Measurements from ENCODE around the gene GCNA. TPM values are rescaled to one million over a fixed set of nuclear protein-coding genes. Genes with fewer than 3 reads are reported as not detected.
"Not testable (repeated sequence)": the region's sequence is repeated elsewhere in the genome, so short reads cannot be mapped to it uniquely, and the experiment has no call there.

GCNA gene
- polyA plus RNA-seq, 1 experiment, result 2.4 TPM

GRCh38 chrX:71558920-71559319, 19.3 kb upstream of the GCNA start:
- CTCF ChIA-PET, result no interaction called here
- no peak overlapping the region for H3K4me3 ChIP-seq (ENCODE audit: low read depth, low read length)
- DNase-seq (ENCODE audit: low read depth), result no peak
- POLR2A ChIA-PET, result no interaction called here
- H3K36me3 ChIP-seq (ENCODE audit: control insufficient read depth, insufficient read depth, low read length), result peaks cover 8% of the 10 kb centered on the region
- H3K27me3 ChIP-seq (ENCODE audit: control insufficient read depth, insufficient read depth, low read length), result no peaks in the 10 kb centered on the region
- TF ChIP-seq CTCF (IDR thresholded peaks at IDR 0.05; ENCODE audit: insufficient read depth, low read depth, low read length), result no peak

- H3K4me3 ChIP-seq (ENCODE audit: low read depth, low read length); POLR2A ChIA-PET; H3K36me3 ChIP-seq (ENCODE audit: control insufficient read depth, insufficient read depth, low read length); DNase-seq (ENCODE audit: low read depth); H3K27me3 ChIP-seq (ENCODE audit: control insufficient read depth, insufficient read depth, low read length); CTCF ChIA-PET: not testable (repeated sequence)
These were observed 18.5 kb upstream of the GCNA start for GRCh38 chrX:71559773-71560172.

GRCh38 chrX:71563921-71564320, 14.3 kb upstream of the GCNA start:
- Histone ChIP-seq H3K4me3 (ENCODE audit: low read depth, low read length) (no peak overlapping the region), H3K27me3 (ENCODE audit: control insufficient read depth, insufficient read depth, low read length) (no peaks in the 10 kb centered on the region), H3K36me3 (ENCODE audit: control insufficient read depth, insufficient read depth, low read length) (peaks cover 3% of the 10 kb centered on the region)
- ChIA-PET CTCF (interaction anchor here (1.1 kb wide), 1 partner anchor 9 kb away, joined by 3 read pairs; no protein-coding TSS in a partner anchor), POLR2A (no interaction called here)
- no peak for DNase-seq (ENCODE audit: low read depth)
- TF ChIP-seq CTCF (IDR thresholded peaks at IDR 0.05; ENCODE audit: insufficient read depth, low read depth, low read length), result no peak

GRCh38 chrX:71565474-71566041, 12.7 kb upstream of the GCNA start:
- ChIA-PET CTCF (interaction anchor here (1.3 kb wide), 1 partner anchor 10 kb away, joined by 3 read pairs; no protein-coding TSS in a partner anchor), POLR2A (no interaction called here)
- Histone ChIP-seq H3K27me3 (ENCODE audit: control insufficient read depth, insufficient read depth, low read length) (no peaks in the 10 kb centered on the region), H3K36me3 (ENCODE audit: control insufficient read depth, insufficient read depth, low read length) (peaks cover 3% of the 10 kb centered on the region), H3K4me3 (ENCODE audit: low read depth, low read length) (no peak overlapping the region)
- no peak for DNase-seq (ENCODE audit: low read depth)
- TF ChIP-seq CTCF (IDR thresholded peaks at IDR 0.05; ENCODE audit: insufficient read depth, low read depth, low read length), result no peak

GRCh38 chrX:71571390-71571789, 6.8 kb upstream of the GCNA start:
- H3K27me3 ChIP-seq (ENCODE audit: control insufficient read depth, insufficient read depth, low read length); H3K36me3 ChIP-seq (ENCODE audit: control insufficient read depth, insufficient read depth, low read length); H3K4me3 ChIP-seq (ENCODE audit: low read depth, low read length); DNase-seq (ENCODE audit: low read depth); CTCF ChIA-PET; POLR2A ChIA-PET: not testable (repeated sequence)

GRCh38 chrX:71573590-71573989, 4.6 kb upstream of the GCNA start:
- CTCF ChIA-PET, result no interaction called here
- Histone ChIP-seq H3K4me3 (ENCODE audit: low read depth, low read length) (no peak overlapping the region), H3K27me3 (ENCODE audit: control insufficient read depth, insufficient read depth, low read length) (no peaks in the 10 kb centered on the region), H3K36me3 (ENCODE audit: control insufficient read depth, insufficient read depth, low read length) (peaks cover 5% of the 10 kb centered on the region)
- POLR2A ChIA-PET, result no interaction called here
- no peak for DNase-seq (ENCODE audit: low read depth)
- no peak for TF ChIP-seq CTCF (IDR thresholded peaks at IDR 0.05; ENCODE audit: insufficient read depth, low read depth, low read length)
